DMS79 (cell line): ENCODE measurements around the gene ALDH18A1.
A peak's percentile ranks its signal among the peaks of the same experiment; 100 is the strongest.

Experiments
- DNase-seq: peaks from one replicate; lab custom pipeline; 2025; lab: John Stamatoyannopoulos, UW

The ALDH18A1 gene

GRCh38 chr10:95579292-95579691, 77.2 kb downstream of the ALDH18A1 start:
- no peak for DNase-seq

- no peak for DNase-seq
Observed at GRCh38 chr10:95578619-95579018, 77.9 kb downstream of the ALDH18A1 start.

- no peak for DNase-seq
Observed at GRCh38 chr10:95574649-95575365, 81.7 kb downstream of the ALDH18A1 start.

GRCh38 chr10:95573964-95574604, 82.4 kb downstream of the ALDH18A1 start:
- no peak for DNase-seq

- DNase-seq: no peak
Observed at GRCh38 chr10:95573527-95573926, 83.0 kb downstream of the ALDH18A1 start.

GRCh38 chr10:95572131-95572820, 84.2 kb downstream of the ALDH18A1 start:
- no peak for DNase-seq

GRCh38 chr10:95571390-95571789, 85.1 kb downstream of the ALDH18A1 start:
- DNase-seq: no peak

- DNase-seq: no peak
Observed at GRCh38 chr10:95569368-95569767, 87.1 kb downstream of the ALDH18A1 start.

GRCh38 chr10:95567903-95568630, 88.4 kb downstream of the ALDH18A1 start:
- peak; percentile 10 for DNase-seq

GRCh38 chr10:95566136-95566535, 90.4 kb downstream of the ALDH18A1 start:
- DNase-seq: no peak

- no peak for DNase-seq
Observed at GRCh38 chr10:95565336-95565735, 91.2 kb downstream of the ALDH18A1 start.

- DNase-seq: no peak
Observed at GRCh38 chr10:95564291-95564690, 92.2 kb downstream of the ALDH18A1 start.

- DNase-seq: no peak
Observed at GRCh38 chr10:95562341-95562965, 94.1 kb downstream of the ALDH18A1 start.

- no peak for DNase-seq
Observed at GRCh38 chr10:95561864-95562177, 94.7 kb downstream of the ALDH18A1 start.

- peak; percentile 61 for DNase-seq
Observed at GRCh38 chr10:95561177-95561863, 95.2 kb downstream of the ALDH18A1 start, which contains the start of gene SORBS1. SORBS1 (minus strand) TSS chr10:95561371; CDS start chr10:95441135, 120,236 bp downstream.

GRCh38 chr10:95560278-95561176, 96.0 kb downstream of the ALDH18A1 start:
- no peak for DNase-seq

GRCh38 chr10:95559896-95560277, 96.6 kb downstream of the ALDH18A1 start:
- DNase-seq: no peak

- DNase-seq: no peak
Observed at GRCh38 chr10:95559471-95559870, 97.0 kb downstream of the ALDH18A1 start.

GRCh38 chr10:95558593-95559320, 97.8 kb downstream of the ALDH18A1 start:
- no peak for DNase-seq
